GM23248 (cell line): ENCODE data around the gene LAMB1. TPM values are rescaled to one million over a fixed set of nuclear protein-coding genes. Genes with fewer than 3 reads are reported as not detected.
A peak's percentile ranks its signal among the peaks of the same experiment; 100 is the strongest.

Experiments
- DNase-seq: peaks from one replicate; pipeline ENCODE4 v3.0.0-alpha.2; 2015
- H2AFZ ChIP-seq: fragments of 200-600 bp; sonication (generic); 2 replicates; pipeline ENCODE4 v1.6.1; 2016; ENCODE audit warnings: antibody characterized with exemption
- H3F3A ChIP-seq: fragments of 200-600 bp; sonication (generic); 2 replicates; pipeline ENCODE4 v1.6.1; 2016; ENCODE audit warnings: mild to moderate bottlenecking, antibody characterized with exemption, mixed run types; ENCODE audit not compliant: insufficient read depth
- H3K27ac ChIP-seq: fragments of 200-600 bp; sonication (generic); 2 replicates; pipeline ENCODE4 v1.5.1; 2016; ENCODE audit warnings: mild to moderate bottlenecking
- H3K27me3 ChIP-seq: fragments of 200-600 bp; sonication (generic); replicated peaks from 2 replicates; pipeline ENCODE4 v1.6.1; 2016; ENCODE audit warnings: mild to moderate bottlenecking; ENCODE audit not compliant: insufficient read depth
- H3K36me3 ChIP-seq: fragments of 200-600 bp; sonication (generic); 2 replicates; pipeline ENCODE4 v1.6.1; 2016; ENCODE audit warnings: low read depth, mild to moderate bottlenecking
- H3K4me1 ChIP-seq: fragments of 200-600 bp; sonication (generic); 2 replicates; pipeline ENCODE4 v1.6.1; 2016; ENCODE audit warnings: mild to moderate bottlenecking; ENCODE audit not compliant: insufficient read depth
- H3K4me2 ChIP-seq: fragments of 200-600 bp; sonication (generic); one replicate; pipeline ENCODE4 v1.6.1; 2016; ENCODE audit warnings: mild to moderate bottlenecking; ENCODE audit not compliant: unreplicated experiment
- H3K4me3 ChIP-seq: fragments of 200-600 bp; sonication (generic); 2 replicates; pipeline ENCODE4 v1.5.1; 2016; ENCODE audit warnings: mild to moderate bottlenecking
- H3K79me2 ChIP-seq: fragments of 200-600 bp; sonication (generic); 2 replicates; pipeline ENCODE4 v1.6.1; 2016; ENCODE audit warnings: mild to moderate bottlenecking; ENCODE audit not compliant: insufficient read depth
- H3K9ac ChIP-seq: fragments of 200-600 bp; sonication (generic); 2 replicates; pipeline ENCODE4 v1.6.1; 2016; ENCODE audit warnings: mild to moderate bottlenecking
- H3K9me2 ChIP-seq: fragments of 200-600 bp; sonication (generic); 2 replicates; pipeline ENCODE4 v1.6.1; 2016; ENCODE audit warnings: mixed run types, mild to moderate bottlenecking, moderate library complexity; ENCODE audit not compliant: insufficient read depth
- H3K9me3 ChIP-seq: fragments of 200-600 bp; sonication (generic); one replicate; pipeline ENCODE4 v1.6.1; 2017; ENCODE audit warnings: low read depth
- H4K20me1 ChIP-seq: fragments of 200-600 bp; sonication (generic); 2 replicates; pipeline ENCODE4 v1.6.0; 2016; ENCODE audit not compliant: insufficient read depth
- EZH2 ChIP-seq: fragments of 200-600 bp; sonication (generic); IDR thresholded peaks from 2 replicates; pipeline ENCODE4 v1.6.1; 2018; ENCODE audit warnings: antibody characterized with exemption, mild to moderate bottlenecking; ENCODE audit not compliant: insufficient read depth, poor library complexity, severe bottlenecking
- EZH2phosphoT487 ChIP-seq: fragments of 200-600 bp; sonication (generic); IDR thresholded peaks from 2 replicates; pipeline ENCODE4 v1.6.1; 2018; ENCODE audit warnings: antibody characterized with exemption, moderate library complexity, mild to moderate bottlenecking, low read depth; ENCODE audit not compliant: insufficient read depth
- WGBS, 2 experiments: methylation state at CpG; one replicate each; pipeline ENCODE4 v1.1.6; 2015 to 2017; ENCODE audit warnings: low lambda C conversion rate in 2 of 2, low coverage in 1 of 2; ENCODE audit errors: missing lambda C conversion rate in 2 of 2; 5-methylcytosine and 5-hydroxymethylcytosine counted together
- in situ Hi-C: fragments of 300-500 bp; cut with MboI; formaldehyde crosslinking; loops from 2 replicates; pipeline ENCODE4 v1.15.0; 2020
- polyA plus RNA-seq: library from polyadenylated mRNA; unstranded; fragments of >200 nt; fragmentation: Nextera tagmentation; extraction: Ambion mirVana; gene quantifications from 2 replicates; pipeline ENCODE4 v1.2.1, GENCODE V29; 2016
- total RNA-seq: library from RNA; depleted of rRNA; stranded (reverse); fragments of >200 nt; shearing (Covaris generic); gene quantifications from 2 replicates; pipeline ENCODE4 v1.2.3, GENCODE V29; 2014

The LAMB1 gene
- total and polyA plus RNA-seq, 2 experiments from 2014 or later: 108 to 135 TPM

- in situ Hi-C loops: no loop called here
- peaks cover 13% of the 10 kb centered on the region for H3K79me2 ChIP-seq
These were observed 26.3 kb downstream of the LAMB1 start for GRCh38 chr7:107976620-107977019.

GRCh38 chr7:107975394-107976013, 27.5 kb downstream of the LAMB1 start:
- Histone ChIP-seq H3K9me2 (no peaks in the 10 kb centered on the region), H3K9me3 (no peaks in the 10 kb centered on the region), H3K36me3 (peaks cover 64% of the 10 kb centered on the region), H3K27me3 (no peaks in the 10 kb centered on the region), H3K4me3 (no peak overlapping the region), H3K27ac (no peak overlapping the region), H3K4me2 (no peak overlapping the region), H4K20me1 (no peaks in the 10 kb centered on the region), H3F3A (peaks cover 52% of the 10 kb centered on the region), H2AFZ (no peak overlapping the region), H3K79me2 (0 out of 2 replicates have a peak, but pooled peaks cover 4% of the 10 kb centered on the region), H3K9ac (no peak overlapping the region), H3K4me1 (peaks cover 23% of the 10 kb centered on the region)
- TF ChIP-seq EZH2phosphoT487 (no peak), EZH2 (no peak)
- in situ Hi-C loops: no loop called here
- no peak for DNase-seq
- 97 to 98% methylated on average over 13 of the region's 13 CpGs for WGBS, 2 experiments

More at GRCh38 chr7:107976620-107977019, 26.3 kb downstream of the LAMB1 start:
- no peaks in the 10 kb centered on the region for H3K9me2 ChIP-seq
- H3K27me3 ChIP-seq: no peaks in the 10 kb centered on the region
- H3K9me3 ChIP-seq: no peaks in the 10 kb centered on the region
- TF ChIP-seq EZH2 (no peak), EZH2phosphoT487 (no peak)
- DNase-seq: no peak
- WGBS, 2 experiments: 96 to 100% methylated on average over 1 of the region's 1 CpG
- H3K4me1 ChIP-seq: peaks cover 14% of the 10 kb centered on the region
- H3K36me3 ChIP-seq: peaks cover 58% of the 10 kb centered on the region
- H3K27ac ChIP-seq: no peak overlapping the region
- no peaks in the 10 kb centered on the region for H4K20me1 ChIP-seq
- no peak overlapping the region for H3K4me2 ChIP-seq
- no peak overlapping the region for H2AFZ ChIP-seq
- no peak overlapping the region for H3K4me3 ChIP-seq
- H3F3A ChIP-seq: peaks cover 41% of the 10 kb centered on the region
- no peak overlapping the region for H3K9ac ChIP-seq

- Histone ChIP-seq H3K27ac (no peak overlapping the region), H3K9me3 (no peaks in the 10 kb centered on the region), H3K79me2 (peaks cover 4% of the 10 kb centered on the region; the same call in 1 of the 2 replicates), H4K20me1 (no peaks in the 10 kb centered on the region), H3K27me3 (no peaks in the 10 kb centered on the region), H3K9ac (no peak overlapping the region), H2AFZ (no peak overlapping the region), H3K4me3 (no peak overlapping the region), H3F3A (peaks cover 52% of the 10 kb centered on the region), H3K4me2 (no peak overlapping the region), H3K9me2 (no peaks in the 10 kb centered on the region), H3K4me1 (peaks cover 23% of the 10 kb centered on the region), H3K36me3 (peaks cover 48% of the 10 kb centered on the region)
- no peak for DNase-seq
- TF ChIP-seq EZH2phosphoT487 (no peak), EZH2 (no peak)
- in situ Hi-C loops: no loop called here
These were observed 29.1 kb downstream of the LAMB1 start for GRCh38 chr7:107973861-107974260.

GRCh38 chr7:107972941-107973376, 30.0 kb downstream of the LAMB1 start:
- 89 to 91% methylated on average over 8 of the region's 8 CpGs for WGBS, 2 experiments
- Histone ChIP-seq H3K36me3 (peaks cover 42% of the 10 kb centered on the region), H3K4me3 (no peak overlapping the region), H3K9ac (no peak overlapping the region), H3F3A (peaks cover 59% of the 10 kb centered on the region), H3K27ac (peak overlapping the region; percentile 71; the same call in 1 of the 2 replicates), H3K79me2 (peaks cover 4% of the 10 kb centered on the region; the same call in 1 of the 2 replicates), H3K9me2 (no peaks in the 10 kb centered on the region), H2AFZ (no peak overlapping the region), H4K20me1 (no peaks in the 10 kb centered on the region), H3K27me3 (no peaks in the 10 kb centered on the region), H3K4me1 (peaks cover 23% of the 10 kb centered on the region), H3K9me3 (no peaks in the 10 kb centered on the region), H3K4me2 (peak overlapping the region; percentile 76)
- no peak for DNase-seq
- no peak for TF ChIP-seq EZH2
- TF ChIP-seq EZH2phosphoT487: no peak
- in situ Hi-C loops: no loop called here
